ENCODE data around the gene SLC38A11. TPM values are rescaled to one million over a fixed set of nuclear protein-coding genes. Genes with fewer than 3 reads are reported as not detected.
"Not testable (repeated sequence)": the region's sequence is repeated elsewhere in the genome, so short reads cannot be mapped to it uniquely, and the experiment has no call there.

The SLC38A11 gene
- polyA plus RNA-seq, 1 donor from 2014 or later, result 0.60 TPM

GRCh38 chr2:164867779-164868397 lies 87.4 kb downstream of the SLC38A11 start:
- H3K4me3 Mint-ChIP-seq, result peak overlapping the region in 1 of 4 donors; percentile 15
- peaks cover 16 to 28% (median 27%) of the 10 kb centered on the region in 3 donors for H3K4me1 Mint-ChIP-seq
- no peaks in the 10 kb centered on the region for H3K9me3 Mint-ChIP-seq
- H3K27me3 Mint-ChIP-seq, result no peaks in the 10 kb centered on the region
- no peaks in the 10 kb centered on the region for H3K36me3 Mint-ChIP-seq
- H3K27ac Mint-ChIP-seq, result peak overlapping the region in 2 of 3 donors; percentile 39 to 49

GRCh38 chr2:164866381-164866780 lies 88.9 kb downstream of the SLC38A11 start:
- not testable (repeated sequence) for H3K9me3 Mint-ChIP-seq, H3K36me3 Mint-ChIP-seq, H3K27me3 Mint-ChIP-seq
- peak overlapping the region; percentile 56 to 94 (median 88) for H3K27ac Mint-ChIP-seq
- peaks cover 18 to 28% (median 27%) of the 10 kb centered on the region in 3 donors for H3K4me1 Mint-ChIP-seq
- peak overlapping the region; percentile 5 to 55 (median 47) for H3K4me3 Mint-ChIP-seq

- H3K4me3 Mint-ChIP-seq, result no peak overlapping the region
- peaks cover 2 to 4% (median 2%) of the 10 kb centered on the region in 3 donors for H3K4me1 Mint-ChIP-seq
- H3K27me3 Mint-ChIP-seq, result no peaks in the 10 kb centered on the region
- no peaks in the 10 kb centered on the region for H3K36me3 Mint-ChIP-seq
- H3K27ac Mint-ChIP-seq, result no peak overlapping the region
- no peaks in the 10 kb centered on the region for H3K9me3 Mint-ChIP-seq
These were observed 94.7 kb downstream of the SLC38A11 start for GRCh38 chr2:164860694-164861042.

- H3K4me1 Mint-ChIP-seq, H3K27me3 Mint-ChIP-seq, H3K9me3 Mint-ChIP-seq, H3K36me3 Mint-ChIP-seq, H3K27ac Mint-ChIP-seq, H3K4me3 Mint-ChIP-seq: not testable (repeated sequence)
These were observed 95.2 kb downstream of the SLC38A11 start for GRCh38 chr2:164859906-164860693.

GRCh38 chr2:164859251-164859818 lies 96.0 kb downstream of the SLC38A11 start:
- no peaks in the 10 kb centered on the region for H3K9me3 Mint-ChIP-seq
- H3K4me3 Mint-ChIP-seq, result no peak overlapping the region

GRCh38 chr2:164852086-164852485 lies 103.2 kb downstream of the SLC38A11 start:
- Mint-ChIP-seq H3K36me3 (no peaks in the 10 kb centered on the region), H3K27ac (no peak overlapping the region), H3K9me3 (no peaks in the 10 kb centered on the region), H3K4me1 (peaks cover 3 to 8% (median 7%) of the 10 kb centered on the region in 3 donors), H3K27me3 (no peaks in the 10 kb centered on the region), H3K4me3 (no peak overlapping the region)

More at GRCh38 chr2:164859251-164859818, 96.0 kb downstream of the SLC38A11 start:
- Mint-ChIP-seq H3K27ac (no peak overlapping the region), H3K27me3 (no peaks in the 10 kb centered on the region), H3K36me3 (no peaks in the 10 kb centered on the region), H3K4me1 (peaks cover 0 to 4% (median 2%) of the 10 kb centered on the region in 3 donors)

GRCh38 chr2:164850235-164850634 lies 105.1 kb downstream of the SLC38A11 start:
- Mint-ChIP-seq H3K4me3 (peak overlapping the region in 3 of 4 donors; percentile 21 to 39 (median 37)), H3K27me3 (no peaks in the 10 kb centered on the region), H3K36me3 (no peaks in the 10 kb centered on the region), H3K9me3 (no peaks in the 10 kb centered on the region), H3K4me1 (peaks cover 3 to 8% (median 7%) of the 10 kb centered on the region in 3 donors), H3K27ac (no peak overlapping the region)

- no peak overlapping the region for H3K4me3 Mint-ChIP-seq
- H3K4me1 Mint-ChIP-seq, result peaks cover 3 to 8% (median 7%) of the 10 kb centered on the region in 3 donors
- no peaks in the 10 kb centered on the region for H3K36me3 Mint-ChIP-seq
- H3K9me3 Mint-ChIP-seq, result no peaks in the 10 kb centered on the region
- no peak overlapping the region for H3K27ac Mint-ChIP-seq
- no peaks in the 10 kb centered on the region for H3K27me3 Mint-ChIP-seq
These were observed 105.8 kb downstream of the SLC38A11 start for GRCh38 chr2:164849506-164849905.

GRCh38 chr2:164847981-164848741 lies 107.2 kb downstream of the SLC38A11 start:
- Mint-ChIP-seq H3K36me3 (no peaks in the 10 kb centered on the region), H3K4me3 (peak overlapping the region in 1 of 4 donors; percentile 20), H3K27ac (no peak overlapping the region), H3K4me1 (peaks cover 3 to 13% (median 8%) of the 10 kb centered on the region in 3 donors), H3K9me3 (no peaks in the 10 kb centered on the region), H3K27me3 (no peaks in the 10 kb centered on the region)

GRCh38 chr2:164847291-164847690 lies 108.0 kb downstream of the SLC38A11 start:
- H3K27me3 Mint-ChIP-seq, result no peaks in the 10 kb centered on the region
- H3K4me3 Mint-ChIP-seq, result no peak overlapping the region
- H3K9me3 Mint-ChIP-seq, result no peaks in the 10 kb centered on the region
- H3K27ac Mint-ChIP-seq, result no peak overlapping the region
- peaks cover 3 to 13% (median 8%) of the 10 kb centered on the region in 3 donors for H3K4me1 Mint-ChIP-seq
- no peaks in the 10 kb centered on the region for H3K36me3 Mint-ChIP-seq

GRCh38 chr2:164846276-164846675 lies 109.0 kb downstream of the SLC38A11 start:
- Mint-ChIP-seq H3K4me1 (peaks cover 3 to 16% (median 8%) of the 10 kb centered on the region in 3 donors), H3K9me3 (no peaks in the 10 kb centered on the region), H3K36me3 (no peaks in the 10 kb centered on the region), H3K27ac (no peak overlapping the region), H3K27me3 (no peaks in the 10 kb centered on the region), H3K4me3 (no peak overlapping the region)

Other genes with a start within 250 kb of the SLC38A11 start
- 114 TPM for gene COBLL1, start 113.7 kb downstream of the SLC38A11 start, polyA plus RNA-seq
- gene SCN3A, start 248.5 kb upstream of the SLC38A11 start, polyA plus RNA-seq, result 0.85 TPM

Measured in IgD-negative memory B cell (primary cell).